ENCODE measurements around the gene PTPRF.
"Not testable (repeated sequence)": the region's sequence is repeated elsewhere in the genome, so short reads cannot be mapped to it uniquely, and the experiment has no call there.

Gene PTPRF

DNA sequence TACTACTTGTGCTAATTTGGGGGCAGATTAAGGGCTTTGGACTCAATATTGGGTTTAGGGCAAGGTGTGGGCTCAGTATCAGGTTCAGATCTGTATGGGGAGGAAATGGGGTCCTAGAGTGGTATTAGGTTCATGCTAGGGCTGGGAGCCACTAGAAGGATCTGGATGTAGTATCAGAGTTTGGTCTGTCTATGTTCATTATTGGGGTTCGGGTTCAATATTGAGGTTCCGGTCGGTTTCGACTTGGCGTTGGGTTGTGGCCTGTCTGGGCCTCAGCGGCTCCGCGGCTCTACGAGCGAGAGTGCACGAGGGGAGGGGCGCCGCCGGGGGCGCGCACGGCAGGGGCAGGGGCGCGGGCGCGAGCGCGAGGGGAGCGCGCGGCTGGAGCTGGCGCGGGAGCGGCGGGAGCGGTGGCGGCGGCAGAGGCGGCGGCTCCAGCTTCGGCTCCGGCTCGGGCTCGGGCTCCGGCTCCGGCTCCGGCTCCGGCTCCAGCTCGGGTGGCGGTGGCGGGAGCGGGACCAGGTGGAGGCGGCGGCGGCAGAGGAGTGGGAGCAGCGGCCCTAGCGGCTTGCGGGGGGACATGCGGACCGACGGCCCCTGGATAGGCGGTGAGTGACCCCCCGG lies at the start of gene PTPRF:
Gene PTPRF, plus strand, starts transcription at position 401 of the 624 bp plus-strand sequence. CDS start 14,193 bp downstream, outside the sequence.
- peak; percentile 26 for DNase-seq

DNA sequence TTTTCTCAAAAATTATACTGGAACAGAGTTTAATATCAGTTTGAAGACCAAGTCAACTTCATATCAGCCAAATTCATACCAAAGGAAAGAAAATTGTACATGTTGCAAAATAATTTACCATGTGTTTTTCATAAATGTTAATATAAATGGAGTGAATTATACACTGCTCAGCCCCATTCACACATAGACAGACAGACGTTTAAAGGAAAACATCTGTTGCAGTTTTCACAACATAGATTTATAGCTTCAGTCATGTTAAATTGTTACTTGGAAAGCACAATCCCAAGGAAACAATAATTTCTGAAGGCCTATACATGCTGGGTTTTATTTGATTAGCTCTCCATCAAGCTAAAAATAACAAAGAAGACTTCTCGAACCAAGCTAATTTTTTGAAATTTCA lies 49.2 kb upstream of the PTPRF start:
- no peak for DNase-seq

DNA sequence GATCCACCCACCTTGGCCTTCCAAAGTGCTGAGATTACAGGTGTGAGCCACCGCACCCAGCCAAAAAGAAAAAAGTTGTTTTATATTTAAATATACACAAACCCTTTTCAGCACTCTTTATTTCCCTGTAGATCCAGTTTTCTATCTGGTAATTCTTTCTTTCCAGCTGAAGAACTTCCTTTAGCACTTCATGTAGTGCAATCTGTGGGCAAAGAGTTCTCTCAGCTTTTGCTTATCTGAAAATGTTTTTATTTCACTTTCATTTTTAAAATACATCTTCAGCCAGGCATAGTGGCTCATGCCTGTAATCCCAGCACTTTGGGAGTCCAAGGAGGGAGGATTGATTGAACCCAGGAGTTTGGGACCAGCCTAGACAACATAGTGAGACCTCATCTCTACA lies 48.5 kb upstream of the PTPRF start:
- DNase-seq: no peak

DNA sequence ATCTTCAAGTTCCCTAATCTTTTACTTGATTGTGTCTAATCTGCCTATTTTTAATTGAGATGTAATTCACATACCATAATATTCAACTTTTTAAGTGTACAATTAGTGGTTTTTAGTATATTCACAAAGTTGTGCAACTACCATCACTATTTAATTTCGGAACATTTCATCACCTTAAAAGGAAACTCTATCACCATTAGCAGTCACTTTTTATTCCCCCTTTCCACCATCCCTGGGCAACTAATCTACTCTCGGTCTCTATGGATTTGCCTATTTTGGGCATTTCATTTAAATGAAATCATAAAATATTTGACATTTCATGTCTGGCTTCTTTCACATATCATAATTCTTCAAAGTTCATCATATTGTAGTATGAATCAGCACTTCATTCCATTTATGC lies 46.3 kb upstream of the PTPRF start:
- DNase-seq: no peak

DNA sequence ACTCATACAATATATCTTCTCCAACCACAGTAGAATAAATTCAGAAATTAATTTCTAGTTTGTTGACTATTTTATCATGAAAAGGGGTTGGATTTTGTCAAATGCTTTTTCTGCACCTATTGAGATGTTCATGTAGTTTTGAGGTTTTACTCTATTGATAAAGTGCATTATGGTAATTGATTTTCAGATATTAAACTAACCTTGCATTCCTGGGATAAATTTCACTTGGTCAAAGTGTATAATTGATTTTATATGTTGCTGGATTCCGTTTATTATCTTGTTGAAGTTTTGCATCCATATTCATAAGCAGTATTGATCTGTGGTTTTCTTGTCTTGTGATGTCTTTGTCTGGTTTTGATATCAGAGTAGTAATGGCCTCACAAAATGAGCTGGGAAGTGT lies 42.5 kb upstream of the PTPRF start:
- no peak for DNase-seq

DNA sequence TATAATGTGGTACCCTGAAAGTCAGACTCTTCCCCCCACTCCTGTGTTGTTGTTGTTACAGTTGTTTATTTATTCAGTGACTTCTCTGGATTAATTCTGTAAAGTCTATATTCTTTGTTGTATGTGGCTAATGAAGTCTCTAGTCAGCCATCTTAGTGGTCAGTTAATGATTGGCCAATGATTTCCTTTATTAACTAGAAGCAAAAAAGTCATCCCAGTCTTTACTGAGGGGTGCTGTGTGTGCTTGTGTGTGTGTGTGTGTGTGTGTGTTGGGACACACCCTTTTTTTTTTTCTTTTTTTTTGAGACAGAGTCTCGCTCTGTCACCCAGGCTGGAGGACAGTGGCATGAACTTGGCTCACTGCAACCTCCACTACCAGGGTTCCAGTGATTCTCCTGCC lies 39.6 kb upstream of the PTPRF start:
- no peak for DNase-seq

DNA sequence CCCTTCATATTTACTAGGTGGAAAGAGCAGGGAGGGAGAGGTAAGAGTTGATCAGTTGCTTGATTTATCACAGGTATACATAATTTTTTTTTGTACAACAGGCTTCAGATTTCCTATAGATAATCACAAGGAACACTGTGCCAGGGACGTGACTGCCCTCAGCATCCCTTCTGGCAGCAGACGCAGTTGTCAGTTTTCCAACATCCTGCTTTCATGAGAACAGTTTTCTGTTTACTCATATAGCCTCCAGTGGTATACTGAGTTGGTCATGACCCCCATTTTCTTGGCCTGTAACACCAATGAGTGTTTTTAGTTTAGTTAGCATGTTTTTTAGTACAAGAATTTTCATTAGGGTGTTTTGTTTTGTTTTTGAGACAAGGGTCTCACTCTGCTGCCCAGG lies 37.9 kb upstream of the PTPRF start:
- DNase-seq: no peak

DNA sequence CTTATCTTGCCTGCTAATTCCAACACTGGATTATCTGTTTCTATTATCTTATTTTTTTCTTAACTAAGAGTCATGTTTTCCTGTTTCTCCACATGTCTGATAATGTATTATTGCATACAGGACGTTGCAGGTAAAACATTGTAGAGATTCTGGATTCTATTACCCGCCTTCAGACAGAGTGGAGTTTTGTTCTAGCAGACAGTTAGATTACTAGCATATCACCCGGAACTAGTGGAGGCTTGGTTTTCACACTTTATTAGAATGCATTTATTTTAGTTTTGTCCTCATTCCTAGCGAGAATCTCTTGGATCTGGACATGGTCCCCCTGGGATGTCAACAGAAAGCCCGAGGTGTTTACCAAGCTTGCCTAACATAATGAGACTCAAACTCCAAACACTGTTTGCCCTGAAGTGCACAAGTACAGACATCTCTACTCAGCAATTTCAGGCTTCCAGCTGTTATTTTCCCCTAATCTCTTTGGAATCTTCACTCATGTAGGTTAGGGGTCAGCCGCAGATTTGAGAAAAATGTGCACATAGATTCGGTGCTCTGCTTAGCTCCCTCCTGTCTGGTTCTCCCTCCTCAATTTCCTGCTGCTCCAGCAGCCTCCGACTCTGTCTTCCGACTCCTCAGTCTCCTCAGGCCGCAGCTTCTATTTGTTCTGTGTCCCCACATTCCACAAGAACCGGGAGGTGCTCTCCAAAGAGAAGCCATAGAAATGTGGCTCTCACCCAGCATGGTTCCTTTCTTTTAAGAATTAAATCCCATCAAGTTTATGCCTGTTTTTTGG lies 36.8 kb upstream of the PTPRF start:
- DNase-seq: no peak

DNA sequence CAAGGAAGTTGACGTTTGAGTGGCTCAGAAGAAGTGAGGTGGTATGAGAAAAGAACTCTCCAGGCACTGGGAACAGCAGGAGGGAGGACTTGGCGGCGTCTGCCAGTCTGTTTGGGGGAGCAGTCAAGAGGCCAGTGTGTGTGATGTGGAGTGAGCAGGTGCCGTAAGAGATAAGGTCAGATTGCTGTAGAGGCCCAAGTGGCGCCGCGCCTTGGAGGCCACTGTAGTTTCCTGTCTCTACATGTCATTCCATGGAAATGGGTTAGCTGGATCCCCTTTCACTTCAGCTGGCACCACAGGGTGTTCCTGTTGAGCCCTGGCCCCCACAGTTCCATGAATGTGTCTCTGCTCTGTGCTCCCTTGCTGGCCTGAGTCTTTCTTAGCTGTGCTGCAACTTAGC lies 35.5 kb upstream of the PTPRF start:
- DNase-seq: no peak

DNA sequence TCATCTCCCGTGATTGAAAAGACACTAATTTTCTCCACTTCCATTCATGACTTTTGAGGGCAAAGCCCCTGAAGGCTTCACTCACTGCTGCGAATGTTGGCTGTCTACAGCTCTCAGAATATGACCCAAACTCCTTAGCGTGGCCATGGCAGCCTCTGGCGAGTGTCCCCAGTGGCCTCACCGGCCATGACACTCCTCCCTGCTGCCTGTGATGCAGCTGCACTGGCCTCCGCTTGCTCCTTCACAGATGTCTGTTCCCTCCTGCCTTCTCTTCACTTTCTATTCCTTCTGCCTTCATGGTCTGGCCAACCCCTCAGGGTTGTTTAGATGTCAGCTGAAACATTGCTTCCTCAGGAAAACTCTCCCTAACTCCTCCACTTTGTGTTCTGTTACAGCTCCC lies 30.8 kb upstream of the PTPRF start:
- DNase-seq: no peak

DNA sequence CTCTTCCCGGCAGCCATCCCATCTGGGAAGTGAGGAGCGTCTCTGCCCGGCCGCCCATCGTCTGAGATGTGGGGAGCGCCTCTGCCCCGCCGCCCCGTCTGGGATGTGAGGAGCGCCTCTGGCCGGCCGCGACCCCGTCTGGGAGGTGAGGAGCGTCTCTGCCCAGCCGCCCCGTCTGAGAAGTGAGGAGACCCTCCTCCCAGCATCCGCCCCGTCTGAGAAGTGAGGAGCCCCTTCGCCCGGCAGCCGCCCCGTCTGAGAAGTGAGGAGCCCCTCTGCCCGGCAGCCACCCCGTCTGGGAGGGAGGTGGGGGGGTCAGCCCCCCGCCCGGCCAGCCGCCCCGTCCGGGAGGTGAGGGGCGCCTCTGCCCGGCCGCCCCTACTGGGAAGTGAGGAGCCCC lies 28.9 kb upstream of the PTPRF start:
- not testable (repeated sequence) for DNase-seq

DNA sequence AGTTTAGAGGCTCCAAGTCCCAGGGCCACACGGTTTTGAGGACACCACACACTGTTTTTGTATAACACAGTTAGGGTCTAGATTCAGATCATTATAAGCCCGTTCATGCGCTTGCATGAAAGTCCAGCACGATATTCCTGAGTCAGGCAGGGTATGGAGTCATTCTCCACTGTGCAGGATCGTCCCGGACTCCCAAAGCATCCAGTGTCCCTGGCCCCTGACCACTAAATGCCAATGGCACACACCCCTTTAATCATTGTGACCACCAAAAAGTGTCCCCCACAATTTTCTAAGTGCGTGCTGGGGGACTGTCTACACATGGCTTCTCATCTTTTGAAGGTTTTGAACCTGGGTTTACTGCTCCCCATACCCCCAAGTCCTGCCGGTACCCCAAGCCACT lies 27.1 kb upstream of the PTPRF start:
- no peak for DNase-seq

DNA sequence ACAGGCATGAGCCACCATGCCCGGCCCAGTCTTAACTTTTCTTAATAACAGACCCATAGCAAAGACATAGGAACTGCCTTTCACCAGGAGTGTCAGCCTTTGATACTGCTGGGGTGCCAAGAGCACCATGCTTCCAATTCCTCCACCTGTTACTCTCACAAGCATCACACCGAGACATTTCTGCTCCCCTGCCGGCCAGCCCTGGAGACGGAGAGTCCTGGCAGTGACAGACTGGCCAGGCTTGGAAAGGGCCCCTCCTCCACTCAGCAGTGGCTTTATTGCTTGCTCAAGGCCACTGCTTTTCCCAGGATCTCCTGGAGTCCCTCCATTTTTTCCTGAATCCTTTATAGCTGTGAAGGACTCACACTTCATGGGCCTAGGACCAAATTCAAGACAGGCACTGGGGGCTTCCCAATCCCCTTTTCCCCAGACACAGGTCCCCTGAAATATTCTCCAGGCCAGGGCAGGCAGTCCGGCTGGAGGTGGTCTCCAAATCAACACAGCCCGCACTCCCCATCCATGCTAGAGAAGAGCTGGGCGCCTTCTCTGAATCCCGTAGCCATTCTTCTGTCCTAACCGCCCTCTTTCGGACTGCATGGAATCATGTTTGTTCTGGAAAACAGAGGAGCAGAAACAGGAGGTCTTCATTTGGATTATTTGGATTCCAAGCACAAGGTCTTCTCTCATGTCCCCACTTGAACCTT lies 25.5 kb upstream of the PTPRF start:
- DNase-seq: no peak

DNA sequence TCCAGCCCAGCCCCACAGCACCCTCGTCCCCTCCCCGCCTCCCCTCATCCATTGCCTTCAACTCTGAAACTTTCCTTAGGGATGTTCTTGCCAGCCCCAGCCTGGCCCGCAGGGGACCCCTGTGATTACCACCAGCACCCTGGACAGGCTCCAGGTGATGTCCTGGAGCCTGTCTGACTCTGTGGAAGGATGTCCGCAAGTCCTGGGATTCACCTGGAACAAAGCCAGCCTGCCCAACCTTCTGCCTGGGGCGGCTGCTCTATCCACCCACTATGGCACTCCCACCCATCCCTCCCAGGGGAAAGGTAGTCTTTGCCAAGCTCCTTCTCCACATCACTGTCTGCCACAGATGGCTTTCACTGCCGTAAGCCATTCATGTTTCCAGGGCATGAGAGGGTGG lies 24.4 kb upstream of the PTPRF start:
- DNase-seq: no peak

DNA sequence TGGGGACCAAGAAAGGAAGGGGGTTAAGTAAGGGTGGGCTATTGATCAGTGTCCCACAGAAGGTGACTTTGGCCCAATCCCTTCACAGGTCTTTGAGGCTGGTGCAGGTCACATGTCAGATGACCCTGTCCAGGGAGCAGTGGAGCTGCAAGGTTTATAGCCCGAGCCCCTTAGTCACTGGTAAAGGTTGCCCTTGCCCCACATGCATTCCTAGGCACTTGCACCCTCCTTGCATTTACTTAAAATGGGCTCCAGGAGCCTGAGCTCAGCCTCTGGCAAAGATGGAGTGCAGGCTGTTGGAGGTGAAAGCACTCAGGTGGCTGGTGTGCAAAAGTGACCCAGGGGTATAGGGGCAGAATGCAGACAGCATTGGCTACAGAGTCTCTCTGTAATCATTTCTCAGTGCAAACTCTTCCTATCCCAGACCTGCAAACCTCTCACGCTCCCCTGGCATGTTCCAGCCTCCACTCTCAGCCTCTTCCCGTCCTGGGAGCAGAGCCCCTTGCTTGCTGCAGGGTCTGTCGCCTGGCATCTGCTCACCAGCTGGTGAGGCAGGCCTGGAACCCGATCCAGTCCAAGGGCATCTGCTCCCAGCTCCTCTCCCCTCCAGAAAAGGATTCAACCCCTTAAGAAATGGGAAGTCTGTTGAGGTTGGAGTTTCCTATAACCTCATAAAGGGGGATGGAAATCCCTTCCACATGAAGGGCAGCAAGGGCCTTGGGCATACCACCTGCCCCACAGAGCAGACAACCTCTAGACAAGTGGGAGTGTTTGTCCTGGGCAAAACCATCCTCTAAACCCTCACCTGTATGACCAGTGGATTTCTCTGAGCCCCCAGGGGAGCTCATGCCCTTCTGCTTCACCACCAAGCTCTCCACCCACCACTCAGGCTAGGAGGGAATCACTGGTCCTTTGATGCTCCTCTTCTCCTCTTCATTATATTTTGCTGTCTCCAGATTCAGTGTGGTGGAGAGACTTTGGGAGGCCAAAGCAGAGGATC lies 23.1 kb upstream of the PTPRF start:
- DNase-seq: no peak

DNA sequence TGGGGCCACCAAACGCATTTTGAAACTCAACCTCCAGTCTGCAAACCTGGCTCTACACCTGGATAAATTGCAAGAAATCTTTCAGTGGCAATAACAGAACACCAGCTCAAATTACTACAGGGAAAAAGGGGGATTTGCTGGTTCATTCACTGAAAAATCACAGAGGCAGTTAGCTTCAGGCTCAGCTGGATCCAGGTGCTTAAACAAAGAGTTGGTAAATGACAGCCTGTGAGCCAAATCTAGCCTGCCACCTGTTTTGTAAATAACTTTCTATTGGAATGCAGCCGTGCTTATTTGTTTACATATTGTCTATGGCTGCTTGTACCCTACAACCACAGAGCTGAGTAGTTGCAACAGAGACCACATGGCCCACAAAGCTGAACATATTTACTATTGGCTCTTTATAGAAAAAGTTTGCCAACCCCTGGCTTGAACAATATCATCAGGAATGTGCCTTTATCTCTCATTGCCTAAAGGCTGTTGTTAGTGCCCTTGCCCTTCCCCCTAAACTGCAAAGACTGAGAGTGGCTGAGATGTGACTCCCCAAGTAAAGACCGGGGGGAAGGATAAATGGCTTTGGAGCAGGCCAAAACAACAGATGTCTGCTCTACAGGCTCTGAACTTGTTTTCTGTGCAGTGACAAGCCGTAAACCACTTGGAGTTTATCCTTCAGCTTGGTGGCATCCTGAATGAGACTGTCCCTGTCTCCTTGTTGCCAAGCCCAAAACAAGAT lies 21.5 kb upstream of the PTPRF start:
- DNase-seq: no peak

DNA sequence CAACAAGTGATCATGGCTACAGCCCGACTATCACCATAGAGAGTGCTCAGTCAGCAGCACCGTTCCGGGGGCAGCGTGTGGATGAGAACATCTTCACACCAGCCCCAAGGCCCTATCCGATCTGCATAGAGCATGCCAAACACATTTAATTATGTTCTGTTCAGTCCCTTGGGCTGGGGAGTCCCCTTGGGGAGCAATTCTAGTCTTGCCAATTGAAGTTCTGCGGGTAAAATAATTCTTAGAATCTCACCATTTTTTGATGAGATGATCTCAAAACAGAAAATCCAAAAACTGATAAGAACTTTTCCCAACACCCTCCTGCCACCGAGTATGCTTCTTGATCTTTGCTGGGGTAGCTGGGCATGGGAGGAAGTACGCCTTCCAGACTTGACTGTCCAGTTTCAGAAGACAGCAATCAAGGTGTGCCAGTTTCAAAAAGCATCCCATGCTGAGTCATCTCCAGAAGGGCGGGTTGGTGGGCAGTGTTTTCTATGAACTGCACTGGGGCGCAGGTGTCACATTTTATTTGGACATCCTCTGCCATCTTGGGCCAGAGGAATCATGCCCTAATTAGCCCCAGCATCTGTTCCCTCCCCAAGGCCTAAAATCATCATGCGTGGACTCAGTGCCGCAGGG lies 20.8 kb upstream of the PTPRF start:
- peak; percentile 32 for DNase-seq

DNA sequence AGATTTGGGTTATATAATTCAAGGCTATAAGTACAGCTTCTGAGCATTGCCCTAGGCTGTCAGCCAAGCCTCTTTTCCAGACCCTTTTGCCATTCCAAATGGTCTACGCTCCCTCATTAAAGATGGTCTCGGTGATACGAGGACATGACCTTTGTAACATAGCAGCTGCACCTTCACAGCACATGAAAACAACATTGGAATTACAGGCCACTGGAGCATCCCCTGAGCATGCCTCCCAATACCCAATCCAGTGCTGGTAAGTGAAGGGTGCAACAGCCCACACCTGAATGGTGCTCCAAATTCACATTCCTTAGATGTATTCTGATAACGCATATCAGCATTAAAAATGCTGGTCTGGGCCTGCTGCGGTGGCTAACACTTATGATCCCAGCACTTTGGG lies 20.1 kb upstream of the PTPRF start:
- DNase-seq: no peak

DNA sequence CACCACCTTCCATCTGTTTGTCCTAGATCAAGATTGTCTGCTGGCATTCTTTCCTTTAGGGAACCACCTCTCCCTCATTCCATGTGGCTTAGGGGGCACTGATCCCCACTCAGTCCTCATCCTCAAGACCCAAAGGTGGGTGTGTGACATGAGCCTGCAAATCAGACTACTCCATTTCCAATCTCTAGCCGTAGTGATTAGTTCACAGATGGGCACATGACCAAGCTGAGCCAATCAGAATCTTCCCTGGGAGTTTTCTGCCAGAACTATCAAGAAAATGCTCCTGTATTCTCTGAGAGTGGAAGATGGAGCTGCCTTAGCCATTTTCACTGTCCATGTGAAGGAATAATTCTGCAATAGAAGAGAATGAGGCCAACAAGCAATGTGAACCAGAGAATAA lies 19.3 kb upstream of the PTPRF start:
- DNase-seq: no peak

DNA sequence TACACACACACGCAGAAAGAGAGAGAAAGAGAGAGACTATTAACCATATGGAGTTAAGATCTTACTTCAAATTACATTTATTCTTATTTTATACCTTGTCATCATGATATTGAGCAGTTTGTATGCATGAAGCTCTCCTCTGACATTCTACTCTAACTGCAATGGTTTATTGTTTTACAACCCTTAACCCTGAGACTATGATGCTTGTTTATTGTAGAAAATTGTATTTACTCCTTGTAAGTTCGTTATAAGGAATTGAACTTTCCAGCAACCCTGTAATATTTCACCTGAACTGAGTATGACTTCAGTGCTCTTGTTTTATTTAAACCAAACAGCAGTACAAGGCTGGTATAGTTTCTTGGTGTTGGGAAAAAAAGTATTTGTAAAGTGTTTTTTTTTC lies 18.6 kb upstream of the PTPRF start:
- DNase-seq: no peak

DNA sequence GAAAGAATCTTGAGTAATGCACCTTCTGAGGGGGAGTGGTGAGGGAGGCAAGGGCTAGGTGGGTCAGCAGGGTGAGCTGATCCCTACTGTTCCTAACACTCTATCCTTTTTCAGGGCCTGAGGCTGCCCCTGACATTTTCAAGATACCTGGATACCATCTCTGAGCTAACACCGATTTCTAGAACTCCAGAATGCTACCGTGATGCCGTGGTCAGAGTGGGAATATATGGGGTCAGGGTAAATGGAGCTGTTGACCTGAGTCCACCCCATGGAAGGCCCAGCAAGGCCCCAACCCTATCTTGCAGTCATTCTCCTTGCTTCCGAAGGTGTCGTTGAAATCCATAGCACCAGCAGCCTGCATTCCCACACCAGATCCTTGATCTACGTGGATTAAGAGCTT lies 18.0 kb upstream of the PTPRF start:
- no peak for DNase-seq
